Astrocyte of the cerebellum (primary cell): Measurements from ENCODE around the gene POMT2.
"Not testable (repeated sequence)": the region's sequence is repeated elsewhere in the genome, so short reads cannot be mapped to it uniquely, and the experiment has no call there.

Experiments used
- DNase-seq: peaks from one replicate; pipeline ENCODE4 v3.0.0-alpha.2; 2011; ENCODE audit warnings: low read depth
- H3K4me3 ChIP-seq: 2 replicates; pipeline ENCODE4 v1.5.1; 2011; ENCODE audit warnings: mild to moderate bottlenecking, low read depth, low read length, moderate library complexity
- CTCF ChIP-seq: IDR thresholded peaks from 2 replicates; pipeline ENCODE4 v1.5.1; 2012; ENCODE audit warnings: low read length, low read depth, moderate library complexity, mild to moderate bottlenecking; ENCODE audit errors: missing control alignments
- in situ Hi-C: cut with HindIII; loops from 2 replicates; pipeline ENCODE4 v1.10.0; 2017; ENCODE audit warnings: low sequenced_read_pairs

POMT2 gene

GRCh38 chr14:77281852-77282410, 38.8 kb downstream of the POMT2 start:
- in situ Hi-C loops: no loop called here
- no peak for DNase-seq
- no peak for TF ChIP-seq CTCF
- no peak overlapping the region for H3K4me3 ChIP-seq

GRCh38 chr14:77280921-77281320, 39.8 kb downstream of the POMT2 start:
- H3K4me3 ChIP-seq, DNase-seq, in situ Hi-C loops: not testable (repeated sequence)

DNA sequence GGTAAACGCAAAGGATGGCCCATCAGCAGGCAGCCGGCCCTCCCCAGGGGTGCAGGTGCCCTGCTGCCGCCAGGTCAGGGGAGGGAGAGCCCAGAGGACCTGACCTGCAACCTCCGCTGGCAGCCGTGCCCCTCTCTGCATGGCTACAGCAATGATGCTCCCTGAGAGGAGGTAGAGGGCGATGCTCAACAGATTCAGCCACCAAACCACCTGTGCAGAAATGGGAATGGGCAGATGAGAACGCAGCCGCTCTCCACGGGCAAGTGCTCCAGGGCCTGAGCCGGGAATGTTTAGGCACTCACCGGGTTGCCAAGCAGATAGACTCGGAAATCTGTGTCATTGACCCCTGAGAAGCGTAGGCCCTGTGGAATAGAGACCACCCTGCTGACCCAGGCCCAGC, 41.0 kb downstream of the POMT2 start:
- no peak for DNase-seq
- no peak overlapping the region for H3K4me3 ChIP-seq
- in situ Hi-C loops: no loop called here
- TF ChIP-seq CTCF: no peak

DNA sequence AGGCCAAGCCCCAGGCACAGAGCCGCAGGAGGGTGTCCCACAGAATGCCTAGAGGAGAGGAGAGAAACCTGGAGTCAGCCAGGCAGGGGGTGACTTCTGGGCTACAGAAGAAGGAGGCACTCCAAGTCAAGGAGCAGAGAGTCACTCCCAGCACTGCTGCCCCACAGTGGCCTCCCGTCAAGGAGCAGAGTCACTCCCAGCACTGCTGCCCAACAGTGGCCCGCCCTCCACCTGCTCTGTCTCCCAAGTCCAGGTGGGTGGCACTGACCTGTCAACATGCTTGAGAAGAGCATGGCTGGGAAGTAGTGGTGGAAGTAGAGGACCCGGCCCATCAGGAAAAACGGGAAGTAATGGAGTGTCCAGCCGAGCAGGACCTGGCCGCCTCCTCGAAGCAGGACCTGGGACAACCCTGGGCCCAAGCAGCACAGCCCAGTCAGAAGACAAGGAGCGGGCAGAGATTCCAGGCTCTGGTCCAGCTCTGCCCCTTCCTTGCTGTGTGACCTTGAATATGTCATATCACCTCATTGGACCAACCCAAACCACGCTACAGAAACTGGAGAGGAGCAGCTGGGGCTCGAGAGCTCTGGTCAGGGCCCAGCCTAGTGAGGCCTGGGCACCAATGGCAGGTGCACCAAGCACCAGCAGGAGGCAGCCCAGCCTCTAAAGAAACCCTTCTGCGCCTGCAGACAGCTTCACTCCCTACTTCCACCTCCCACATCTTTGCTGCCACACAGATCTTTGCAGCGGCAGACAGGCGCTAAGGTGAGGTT, 42.0 kb downstream of the POMT2 start:
- DNase-seq: no peak
- no peak for TF ChIP-seq CTCF
- in situ Hi-C loops: no loop called here
- H3K4me3 ChIP-seq: no peak overlapping the region

GRCh38 chr14:77276959-77277358, 43.7 kb downstream of the POMT2 start:
- no peak overlapping the region for H3K4me3 ChIP-seq
- no peak for TF ChIP-seq CTCF
- in situ Hi-C loops: no loop called here
- DNase-seq: no peak

DNA sequence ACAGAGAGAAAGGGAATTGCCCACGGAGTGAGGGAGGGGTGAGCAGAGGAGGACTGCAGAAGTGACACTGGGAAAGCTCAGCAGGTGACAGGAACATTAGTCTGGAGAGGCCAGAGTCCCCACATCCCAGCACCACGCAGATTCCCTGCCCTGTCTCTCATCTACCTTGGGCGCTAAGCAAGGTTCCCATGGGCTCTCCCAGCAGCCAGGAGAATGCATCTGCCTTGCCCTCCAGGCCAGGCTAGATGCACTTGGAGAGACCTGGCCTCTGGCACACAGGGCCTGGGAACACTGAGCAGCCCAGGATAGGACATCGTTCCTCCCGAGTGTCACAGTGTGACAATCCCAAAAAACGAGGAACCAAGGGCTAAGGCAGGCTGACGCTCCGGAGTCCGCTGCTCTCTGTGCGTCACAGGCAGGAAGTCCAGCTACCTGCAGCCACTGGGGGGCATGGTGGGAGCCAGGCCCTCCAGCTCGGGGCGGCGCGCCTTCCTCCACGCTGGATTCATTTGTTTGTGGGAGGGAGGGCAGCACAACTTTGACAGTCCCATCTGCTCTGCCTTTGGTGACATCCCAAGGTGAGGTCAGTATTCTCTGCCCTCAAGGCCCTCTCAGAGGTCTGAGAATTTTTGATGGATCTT, 44.3 kb downstream of the POMT2 start:
- H3K4me3 ChIP-seq: no peak overlapping the region
- in situ Hi-C loops: no loop called here
- no peak for TF ChIP-seq CTCF
- DNase-seq: no peak

GRCh38 chr14:77275601-77276017, 45.1 kb downstream of the POMT2 start:
- peak; percentile 12 for TF ChIP-seq CTCF
- in situ Hi-C loops: no loop called here
- DNase-seq: no peak
- no peak overlapping the region for H3K4me3 ChIP-seq
